GM20000 (cell line): ENCODE data around the gene ESRRA.

ENCODE experiments used
- DNase-seq: peaks from one replicate; pipeline ENCODE4 v3.0.0; 2012; ENCODE audit warnings: low spot score
- TF ChIP-seq, protein P1 (sequence below): IDR thresholded peaks from 2 replicates; pipeline ENCODE4 v1.5.1; 2012; ENCODE audit warnings: mild to moderate bottlenecking, control low read depth; ENCODE audit errors: extremely low read depth, missing control alignments

ESRRA gene

DNA sequence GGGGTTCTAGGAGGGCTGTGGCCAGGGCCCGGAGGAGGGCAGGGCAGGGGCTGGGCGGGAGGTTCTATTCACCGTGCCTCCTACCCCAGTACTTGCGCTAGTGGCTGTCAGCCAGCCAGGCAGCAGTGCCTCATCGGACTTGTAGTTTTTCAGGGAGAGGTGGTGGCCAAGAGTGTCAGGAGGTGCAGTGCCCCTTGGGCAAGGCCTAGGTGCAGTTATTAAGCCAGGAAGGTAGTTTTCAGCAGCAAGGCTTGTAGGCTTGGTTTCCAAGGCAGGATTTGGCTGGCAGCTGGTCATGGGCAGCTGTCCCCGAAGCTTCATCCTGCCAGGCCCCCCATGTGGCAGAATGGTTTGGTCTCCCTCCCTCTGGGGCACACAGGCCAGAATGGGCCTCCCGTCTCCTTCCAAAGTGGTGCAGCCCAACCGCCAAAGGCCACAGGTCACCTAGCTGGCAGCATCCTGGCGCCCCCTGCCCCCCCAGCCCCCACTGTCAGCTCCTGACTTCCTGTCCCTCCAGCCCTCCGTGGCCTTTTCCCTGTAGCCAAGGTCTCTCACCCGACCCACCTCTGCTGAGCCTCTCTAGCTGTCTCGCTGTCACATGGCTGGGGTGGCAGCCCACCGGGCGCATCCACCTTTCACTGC, 43.2 kb downstream of the ESRRA start:
- no peak for DNase-seq
- TF ChIP-seq, protein P1, sequence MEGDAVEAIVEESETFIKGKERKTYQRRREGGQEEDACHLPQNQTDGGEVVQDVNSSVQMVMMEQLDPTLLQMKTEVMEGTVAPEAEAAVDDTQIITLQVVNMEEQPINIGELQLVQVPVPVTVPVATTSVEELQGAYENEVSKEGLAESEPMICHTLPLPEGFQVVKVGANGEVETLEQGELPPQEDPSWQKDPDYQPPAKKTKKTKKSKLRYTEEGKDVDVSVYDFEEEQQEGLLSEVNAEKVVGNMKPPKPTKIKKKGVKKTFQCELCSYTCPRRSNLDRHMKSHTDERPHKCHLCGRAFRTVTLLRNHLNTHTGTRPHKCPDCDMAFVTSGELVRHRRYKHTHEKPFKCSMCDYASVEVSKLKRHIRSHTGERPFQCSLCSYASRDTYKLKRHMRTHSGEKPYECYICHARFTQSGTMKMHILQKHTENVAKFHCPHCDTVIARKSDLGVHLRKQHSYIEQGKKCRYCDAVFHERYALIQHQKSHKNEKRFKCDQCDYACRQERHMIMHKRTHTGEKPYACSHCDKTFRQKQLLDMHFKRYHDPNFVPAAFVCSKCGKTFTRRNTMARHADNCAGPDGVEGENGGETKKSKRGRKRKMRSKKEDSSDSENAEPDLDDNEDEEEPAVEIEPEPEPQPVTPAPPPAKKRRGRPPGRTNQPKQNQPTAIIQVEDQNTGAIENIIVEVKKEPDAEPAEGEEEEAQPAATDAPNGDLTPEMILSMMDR = no peak

DNA sequence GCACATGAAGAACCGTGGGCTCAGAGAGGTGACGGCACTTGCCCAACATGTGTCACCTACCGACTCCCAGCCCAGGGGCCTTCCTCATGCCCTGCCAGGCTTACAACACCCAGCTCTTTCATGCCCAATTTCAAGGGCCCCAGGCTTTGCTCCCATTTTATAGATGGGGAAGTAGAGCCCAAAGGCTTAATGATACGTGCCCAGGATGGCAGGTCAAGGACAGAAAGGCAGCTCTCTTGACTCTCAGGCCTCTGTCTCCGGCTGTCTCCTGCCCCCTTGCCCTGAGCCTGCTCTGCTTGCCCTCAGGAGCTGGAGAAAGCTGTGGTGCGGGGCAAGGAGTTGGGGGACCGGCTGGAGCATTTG, 43.7 kb downstream of the ESRRA start:
- no peak for DNase-seq

GRCh38 chr11:64349404-64349803, 44.1 kb downstream of the ESRRA start:
- TF ChIP-seq, protein P1 = no peak
- no peak for DNase-seq

More for the DNA sequence above, 43.7 kb downstream of the ESRRA start:
- TF ChIP-seq, protein P1 = no peak

GRCh38 chr11:64351136-64351631, 45.9 kb downstream of the ESRRA start:
- DNase-seq = no peak
- TF ChIP-seq, protein P1 = no peak

DNA sequence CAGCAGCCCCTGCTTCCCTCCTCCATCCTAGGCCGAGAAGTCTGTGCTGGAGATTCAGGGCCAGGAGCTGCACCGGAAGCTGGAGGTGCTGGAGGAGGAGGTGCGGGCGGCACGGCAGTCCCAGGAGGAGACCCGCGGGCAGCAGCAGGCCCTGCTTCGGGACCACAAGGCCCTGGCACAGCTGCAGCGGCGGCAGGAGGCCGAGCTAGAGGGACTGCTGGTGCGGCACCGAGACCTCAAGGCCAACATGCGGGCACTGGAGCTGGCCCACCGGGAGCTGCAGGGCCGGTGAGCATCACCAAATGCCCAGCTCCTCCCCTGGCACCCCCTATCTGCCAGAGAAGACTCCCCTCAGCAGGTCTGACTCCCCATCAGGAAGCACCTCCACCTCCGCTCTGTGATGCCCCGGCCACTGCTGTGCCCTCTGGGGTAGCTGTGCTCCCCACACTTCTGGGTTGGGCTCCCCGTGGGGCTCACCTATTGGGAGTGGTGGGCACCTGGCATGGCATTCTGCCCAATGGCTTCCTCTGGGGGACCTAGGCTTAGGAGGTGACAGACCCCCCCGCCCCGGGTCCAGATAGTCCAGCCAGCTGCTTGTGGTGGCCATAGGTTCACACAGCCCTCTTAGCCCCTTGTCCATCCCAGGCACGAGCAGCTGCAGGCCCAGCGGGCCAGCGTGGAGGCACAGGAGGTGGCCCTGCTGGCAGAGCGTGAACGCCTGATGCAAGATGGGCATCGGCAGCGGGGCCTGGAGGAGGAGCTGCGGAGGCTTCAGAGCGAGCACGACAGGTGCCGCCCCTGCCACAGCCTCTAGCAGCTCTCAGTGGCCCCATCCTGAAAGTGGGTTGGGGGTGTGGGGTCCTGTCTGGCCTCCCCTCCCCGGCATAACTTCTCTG, 47.0 kb downstream of the ESRRA start:
- TF ChIP-seq, protein P1 = no peak
- no peak for DNase-seq

- no peak for DNase-seq
- TF ChIP-seq, protein P1 = no peak
Observed at GRCh38 chr11:64352995-64353714, 47.8 kb downstream of the ESRRA start.
